HCT116 (cell line): Measurements from ENCODE around the gene TMEM135. TPM values are rescaled to one million over a fixed set of nuclear protein-coding genes. Genes with fewer than 3 reads are reported as not detected.
"Not testable (repeated sequence)": the region's sequence is repeated elsewhere in the genome, so short reads cannot be mapped to it uniquely, and the experiment has no call there.

Experiments
- ATAC-seq: fragments of 200-7000 bp; cut with Tn5 transposase; 2 replicates; pipeline ENCODE4 v1.9.1; 2020; ENCODE audit warnings: mild to moderate bottlenecking, moderate library complexity
- BruUV-seq: library from RNA; stranded (reverse); fragments of 400-500 nt; replicated peaks from 2 replicates; lab custom pipeline; 2021; lab: Mats Ljungman, UMichigan
- CTCF ChIA-PET: fragments of 300-600 bp; sonication (Branson Sonifier 250); formaldehyde crosslinking; loops from one replicate; lab custom pipeline; 2021; ENCODE audit warnings: antibody characterized with exemption; lab: Charles Lee
- POLR2A ChIA-PET: fragments of 300-600, 350-600 bp; sonication (Branson Sonifier 250); formaldehyde crosslinking; loops from one replicate; lab custom pipeline; 2021; ENCODE audit warnings: antibody characterized with exemption; lab: Charles Lee
- RAD21 ChIA-PET, 2 experiments: fragments of 300-600 bp; sonication (Branson Sonifier 250); formaldehyde crosslinking; loops; one replicate each; lab custom pipeline; 2023; ENCODE audit warnings: low total read pairs in 2 of 2; ENCODE audit not compliant: uncharacterized antibody in 2 of 2, unreplicated experiment in 2 of 2, low non-redundant PET in 1 of 2; lab: Charles Lee
- DNase-seq: peaks from one replicate; pipeline ENCODE4 v3.0.0-alpha.2; 2010; ENCODE audit warnings: low read depth, low spot score
- H2AFZ ChIP-seq: fragments of 200-600 bp; shearing (Covaris generic), sonication (generic); 2 replicates; pipeline ENCODE4 v1.6.1; 2017; ENCODE audit warnings: low read depth, mixed run types, mixed read lengths, antibody characterized with exemption, low read length; ENCODE audit not compliant: poor library complexity, severe bottlenecking
- H3K27ac ChIP-seq: 2 replicates; pipeline ENCODE4 v1.5.1; 2012; ENCODE audit warnings: low read depth, low read length
- H3K27me3 ChIP-seq: fragments of 200-600 bp; sonication (generic); 2 replicates; pipeline ENCODE4 v1.6.1; 2016; ENCODE audit warnings: mixed run types, low read length, mixed read lengths; ENCODE audit not compliant: insufficient read depth
- H3K36me3 ChIP-seq, 2 experiments: fragments of 200-500 bp in 1 of 2; fragments of 200-600 bp in 1 of 2; sonication (Bioruptor generic) in 1 of 2; sonication (generic) in 1 of 2; 2 replicates each; pipeline versions ENCODE4 v1.5.1 to v1.6.1; 2014 to 2016; ENCODE audit warnings: low read length in 2 of 2, inconsistent platforms in 1 of 2, mixed read lengths in 1 of 2, mixed run types in 1 of 2; ENCODE audit not compliant: insufficient read depth in 2 of 2, control insufficient read depth in 1 of 2
- H3K4me1 ChIP-seq, 2 experiments: fragments of 200-600 bp in 1 of 2; sonication (generic) in 1 of 2; 2 replicates each; pipeline versions ENCODE4 v1.5.1 to v1.6.1; 2012 to 2017; ENCODE audit warnings: low read length in 2 of 2, inconsistent platforms in 1 of 2, mild to moderate bottlenecking in 1 of 2, mixed read lengths in 1 of 2, mixed run types in 1 of 2, moderate library complexity in 1 of 2; ENCODE audit not compliant: insufficient read depth in 2 of 2, control insufficient read depth in 1 of 2
- H3K4me2 ChIP-seq: fragments of 200-600 bp; sonication (generic); 2 replicates; pipeline ENCODE4 v1.6.1; 2017; ENCODE audit warnings: mixed run types, low read length, mixed read lengths
- H3K4me3 ChIP-seq, 2 experiments: fragments of 200-600 bp in 1 of 2; sonication (generic) in 1 of 2; replicated peaks in 1 of 2; 2 replicates each; pipeline ENCODE4 v1.5.1; 2011 to 2016; ENCODE audit warnings: low read length in 2 of 2, control low read depth in 1 of 2, low read depth in 1 of 2, mild to moderate bottlenecking in 1 of 2, mixed read lengths in 1 of 2, mixed run types in 1 of 2
- H3K79me2 ChIP-seq: fragments of 200-600 bp; sonication (generic); 2 replicates; pipeline ENCODE4 v1.6.1; 2017; ENCODE audit warnings: mild to moderate bottlenecking, mixed run types, low read length, moderate library complexity, mixed read lengths; ENCODE audit not compliant: insufficient read depth
- H3K9ac ChIP-seq: fragments of 200-600 bp; sonication (generic); 2 replicates; pipeline ENCODE4 v1.6.1; 2016; ENCODE audit warnings: low read length, mixed read lengths
- H3K9me2 ChIP-seq: fragments of 200-600 bp; sonication (generic), shearing (Covaris generic); 2 replicates; pipeline ENCODE4 v1.6.1; 2017; ENCODE audit warnings: mixed run types, mild to moderate bottlenecking, moderate library complexity; ENCODE audit not compliant: insufficient read depth
- H3K9me3 ChIP-seq, 2 experiments: fragments of 200-500 bp in 1 of 2; fragments of 200-600 bp in 1 of 2; sonication (Bioruptor generic) in 1 of 2; sonication (generic) in 1 of 2; 2 replicates each; pipeline ENCODE4 v1.6.1; 2014 to 2017; ENCODE audit warnings: low read length in 2 of 2, mixed read lengths in 2 of 2, inconsistent platforms in 1 of 2, low read depth in 1 of 2, mild to moderate bottlenecking in 1 of 2, mixed run types in 1 of 2, moderate library complexity in 1 of 2; ENCODE audit not compliant: control insufficient read depth in 1 of 2, insufficient read depth in 1 of 2
- H4K20me1 ChIP-seq: fragments of 200-600 bp; sonication (generic), shearing (Covaris generic); 2 replicates; pipeline ENCODE4 v1.6.1; 2017; ENCODE audit warnings: mixed run types, mild to moderate bottlenecking, moderate library complexity; ENCODE audit not compliant: insufficient read depth
- JUND ChIP-seq: IDR thresholded peaks from 2 replicates; pipeline ENCODE4 v1.6.1; 2012
- POLR2AphosphoS5 ChIP-seq: IDR thresholded peaks from 2 replicates; pipeline ENCODE4 v1.6.1; 2011; ENCODE audit warnings: mild to moderate bottlenecking, low read depth, low read length, moderate library complexity
- SP1 ChIP-seq: IDR thresholded peaks from 2 replicates; pipeline ENCODE4 v1.6.1; 2012; ENCODE audit warnings: low read depth
- TCF7L2 ChIP-seq: IDR thresholded peaks from 2 replicates; pipeline ENCODE4 v1.7.0; 2011; ENCODE audit warnings: borderline replicate concordance, inconsistent platforms; ENCODE audit not compliant: insufficient read depth, insufficient read length; ENCODE audit errors: extremely low read depth
- YY1 ChIP-seq: IDR thresholded peaks from 2 replicates; pipeline ENCODE4 v1.6.1; 2011; ENCODE audit warnings: low read length, low read depth, moderate library complexity, mild to moderate bottlenecking; ENCODE audit not compliant: insufficient replicate concordance; ENCODE audit errors: extremely low read depth
- intact Hi-C: fragments of 100-400 bp; cut with micrococcal nuclease; formaldehyde crosslinking; loops from 2 replicates; pipeline ENCODE4 v1.10.0; 2022
- total RNA-seq: library from RNA; stranded (reverse); gene quantifications from one replicate; pipeline ENCODE4 v1.2.1, GENCODE V29; 2021; ENCODE audit not compliant: unreplicated experiment
- TF ChIP-seq, protein P1 (sequence below), 3 experiments: fragments of 200-600 bp in 1 of 3; sonication (generic) in 1 of 3; IDR thresholded peaks in 2 of 3; conservative IDR thresholded peaks in 1 of 3; 2 replicates each; pipeline ENCODE4 v1.5.1; 2012 to 2017; ENCODE audit warnings: low read depth in 2 of 3, low read length in 2 of 3, antibody characterized with exemption in 1 of 3, borderline replicate concordance in 1 of 3, control low read depth in 1 of 3, mild to moderate bottlenecking in 1 of 3, mixed read lengths in 1 of 3, mixed run types in 1 of 3, moderate library complexity in 1 of 3; ENCODE audit not compliant: insufficient read depth in 1 of 3

The TMEM135 gene
- total RNA-seq, 1 experiment from 2014 or later, result 50.6 TPM

DNA sequence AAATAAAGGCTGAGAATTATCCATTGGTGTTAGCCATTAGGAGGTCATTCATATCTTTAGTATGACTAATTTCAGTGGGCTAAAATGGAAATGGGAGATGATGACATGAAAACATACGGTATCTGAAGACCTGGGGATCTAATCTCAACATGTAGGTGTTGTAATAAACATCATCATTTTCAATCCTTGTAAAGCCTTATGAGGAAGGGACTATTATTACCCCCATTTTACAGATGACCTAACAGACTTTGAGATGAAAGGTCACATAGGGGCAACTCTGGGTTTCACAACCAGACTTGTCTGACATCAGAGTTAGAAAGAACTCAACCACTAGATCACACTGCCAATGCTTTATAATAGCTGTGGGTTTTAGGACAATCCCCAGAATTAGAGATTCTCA lies 34.8 kb upstream of the TMEM135 start (continued):
- TF ChIP-seq SP1 (no peak), TCF7L2 (no peak), YY1 (no peak)
- TF ChIP-seq, protein P1, sequence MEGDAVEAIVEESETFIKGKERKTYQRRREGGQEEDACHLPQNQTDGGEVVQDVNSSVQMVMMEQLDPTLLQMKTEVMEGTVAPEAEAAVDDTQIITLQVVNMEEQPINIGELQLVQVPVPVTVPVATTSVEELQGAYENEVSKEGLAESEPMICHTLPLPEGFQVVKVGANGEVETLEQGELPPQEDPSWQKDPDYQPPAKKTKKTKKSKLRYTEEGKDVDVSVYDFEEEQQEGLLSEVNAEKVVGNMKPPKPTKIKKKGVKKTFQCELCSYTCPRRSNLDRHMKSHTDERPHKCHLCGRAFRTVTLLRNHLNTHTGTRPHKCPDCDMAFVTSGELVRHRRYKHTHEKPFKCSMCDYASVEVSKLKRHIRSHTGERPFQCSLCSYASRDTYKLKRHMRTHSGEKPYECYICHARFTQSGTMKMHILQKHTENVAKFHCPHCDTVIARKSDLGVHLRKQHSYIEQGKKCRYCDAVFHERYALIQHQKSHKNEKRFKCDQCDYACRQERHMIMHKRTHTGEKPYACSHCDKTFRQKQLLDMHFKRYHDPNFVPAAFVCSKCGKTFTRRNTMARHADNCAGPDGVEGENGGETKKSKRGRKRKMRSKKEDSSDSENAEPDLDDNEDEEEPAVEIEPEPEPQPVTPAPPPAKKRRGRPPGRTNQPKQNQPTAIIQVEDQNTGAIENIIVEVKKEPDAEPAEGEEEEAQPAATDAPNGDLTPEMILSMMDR (IDR thresholded peaks at IDR 0.05 in 2 of 3, conservative IDR thresholded peaks at IDR 0.05 in 1 of 3; ENCODE audit: borderline replicate concordance in 1 of 3, insufficient read depth in 1 of 3, low read depth in 2 of 3, low read length in 2 of 3), result no peak
- TF ChIP-seq, all 23 proteins: peak for 0

DNA sequence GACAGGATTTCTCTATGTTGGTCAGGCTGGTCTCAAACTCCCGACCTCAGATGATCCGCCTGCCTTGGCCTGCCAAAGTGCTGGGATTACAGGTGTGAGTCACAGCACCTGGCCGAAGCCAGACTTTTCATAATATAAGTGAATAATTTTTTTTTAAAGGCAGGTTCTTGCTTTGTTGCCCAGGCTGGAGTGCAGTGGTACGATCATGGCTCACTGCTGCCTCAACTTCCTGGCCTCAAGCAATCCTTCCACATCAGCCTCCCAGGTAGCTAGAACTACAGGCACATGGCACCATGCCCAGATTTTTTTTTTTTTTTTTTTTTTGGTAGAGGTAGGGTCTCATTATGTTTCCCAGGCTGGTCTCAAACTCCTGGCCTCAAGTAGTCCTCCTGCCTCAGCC lies 33.5 kb upstream of the TMEM135 start:
- POLR2A ChIA-PET, result interaction anchor here (0.6 kb wide), 1 partner anchor 1452 kb away, joined by 3 read pairs; no protein-coding TSS in a partner anchor
- DNase-seq, H3K36me3 ChIP-seq, RAD21 ChIA-PET, H3K9ac ChIP-seq, H3K9me3 ChIP-seq, H3K9me2 ChIP-seq, H3K79me2 ChIP-seq, H4K20me1 ChIP-seq, ATAC-seq, H3K27ac ChIP-seq, H3K4me3 ChIP-seq, H3K27me3 ChIP-seq, H3K4me1 ChIP-seq, H3K4me2 ChIP-seq, intact Hi-C loops, H2AFZ ChIP-seq, CTCF ChIA-PET, BruUV-seq: not testable (repeated sequence)

- H3K36me3 ChIP-seq, result no peaks in the 10 kb centered on the region
- no peak overlapping the region for H3K4me3 ChIP-seq
- RAD21 ChIA-PET, result no interaction called here
- H3K9me2 ChIP-seq, result no peaks in the 10 kb centered on the region
- no peaks in the 10 kb centered on the region for H3K79me2 ChIP-seq
- H3K4me2 ChIP-seq, result no peak overlapping the region
- intact Hi-C loops, result no loop called here
- POLR2A ChIA-PET, result no interaction called here
- H3K27me3 ChIP-seq, result no peaks in the 10 kb centered on the region
- H3K9ac ChIP-seq, result no peak overlapping the region
- BruUV-seq, result no TSS peak
- H3K9me3 ChIP-seq, result no peaks in the 10 kb centered on the region
- TF ChIP-seq POLR2AphosphoS5, result no peak
- TF ChIP-seq JUND, result no peak
- H4K20me1 ChIP-seq, result no peaks in the 10 kb centered on the region
- no peak overlapping the region for H2AFZ ChIP-seq
- no peak overlapping the region for H3K27ac ChIP-seq
- H3K4me1 ChIP-seq, result peaks cover 0 to under 1% of the 10 kb centered on the region in 2 experiments; a peak in 1 of 4 replicates
- CTCF ChIA-PET, result interaction anchor here (1.3 kb wide), 1 partner anchor 10 kb away, joined by 3 read pairs; no protein-coding TSS in a partner anchor
- ATAC-seq (no peak), DNase-seq (no peak)
Measured at GRCh38 chr11:87005569-87005921, 32.2 kb upstream of the TMEM135 start.
